GM18511 (cell line): Measurements from ENCODE around the gene ZSCAN22.
A peak's percentile ranks its signal among the peaks of the same experiment; 100 is the strongest.
"Not testable (repeated sequence)": the region's sequence is repeated elsewhere in the genome, so short reads cannot be mapped to it uniquely, and the experiment has no call there.

Source experiments
- ATAC-seq: cut with Tn5 transposase; IDR thresholded peaks from one replicate; pipeline ENCODE4 v1.9.1; 2021; ENCODE audit warnings: mild to moderate bottlenecking, moderate library complexity; ENCODE audit not compliant: unreplicated experiment

ZSCAN22 gene

DNA sequence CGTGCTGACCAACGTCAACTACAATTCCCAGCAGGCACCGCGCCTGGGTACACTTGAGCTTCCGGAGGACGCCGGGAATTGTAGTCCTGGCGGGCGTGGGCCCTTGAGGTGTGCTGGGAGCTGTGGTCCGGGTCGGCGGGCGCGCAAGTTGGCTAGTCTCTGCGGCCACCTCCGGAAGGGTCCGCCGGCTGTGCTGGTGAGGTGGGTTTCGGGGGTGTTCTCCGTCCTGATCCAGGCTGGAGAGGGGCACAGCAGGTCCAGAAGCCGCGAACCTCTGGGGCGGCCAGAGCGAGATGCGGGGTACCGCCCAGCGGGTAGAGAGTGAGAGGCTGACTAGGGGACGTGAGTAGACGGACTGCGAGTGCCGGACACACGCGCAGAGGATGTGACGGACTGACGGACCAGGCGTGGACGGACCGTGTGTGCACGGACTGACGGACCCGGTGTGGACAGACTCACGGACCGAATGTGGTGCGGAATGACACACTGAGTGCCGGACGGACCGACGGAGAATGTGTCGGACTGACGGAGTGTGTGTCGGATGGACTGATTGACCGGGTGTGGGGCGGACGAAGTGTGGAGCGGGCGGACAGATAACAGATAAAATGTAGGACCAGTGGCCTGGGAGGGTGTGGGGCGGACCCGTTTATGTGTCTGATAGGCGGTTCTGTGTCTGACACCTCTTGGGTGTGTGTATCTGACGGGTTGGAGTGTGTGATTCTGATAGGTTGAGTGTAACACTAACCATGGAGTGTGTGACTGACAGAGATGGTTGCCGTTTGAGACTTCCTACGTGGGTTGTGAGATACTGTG is at the start of gene ZSCAN22:
Gene ZSCAN22 (plus strand): TSS at position 81 of the 813 bp plus-strand sequence. CDS start 7,809 bp downstream, outside the sequence.
- peak; percentile 93 for ATAC-seq

DNA sequence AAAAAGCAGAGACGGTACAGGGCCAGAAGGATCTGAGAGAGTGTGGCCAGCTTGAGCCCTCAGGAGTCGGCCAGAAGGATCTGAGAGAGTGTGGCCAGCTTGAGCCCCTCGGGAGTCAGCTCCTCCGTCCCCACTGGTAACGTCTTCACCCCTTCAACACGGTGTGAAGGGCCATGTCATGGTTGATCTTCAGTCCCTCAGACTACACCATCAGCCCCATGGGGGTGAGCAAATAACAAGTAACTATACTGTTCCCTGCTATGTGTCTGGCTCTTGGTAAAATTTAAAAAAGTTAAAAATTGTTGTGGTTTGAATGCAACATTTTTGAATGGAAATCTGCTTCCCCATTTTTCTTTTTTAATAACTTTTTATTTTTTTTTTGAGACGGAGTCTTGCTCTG is 49.6 kb upstream of the ZSCAN22 start:
- ATAC-seq, result no peak

DNA sequence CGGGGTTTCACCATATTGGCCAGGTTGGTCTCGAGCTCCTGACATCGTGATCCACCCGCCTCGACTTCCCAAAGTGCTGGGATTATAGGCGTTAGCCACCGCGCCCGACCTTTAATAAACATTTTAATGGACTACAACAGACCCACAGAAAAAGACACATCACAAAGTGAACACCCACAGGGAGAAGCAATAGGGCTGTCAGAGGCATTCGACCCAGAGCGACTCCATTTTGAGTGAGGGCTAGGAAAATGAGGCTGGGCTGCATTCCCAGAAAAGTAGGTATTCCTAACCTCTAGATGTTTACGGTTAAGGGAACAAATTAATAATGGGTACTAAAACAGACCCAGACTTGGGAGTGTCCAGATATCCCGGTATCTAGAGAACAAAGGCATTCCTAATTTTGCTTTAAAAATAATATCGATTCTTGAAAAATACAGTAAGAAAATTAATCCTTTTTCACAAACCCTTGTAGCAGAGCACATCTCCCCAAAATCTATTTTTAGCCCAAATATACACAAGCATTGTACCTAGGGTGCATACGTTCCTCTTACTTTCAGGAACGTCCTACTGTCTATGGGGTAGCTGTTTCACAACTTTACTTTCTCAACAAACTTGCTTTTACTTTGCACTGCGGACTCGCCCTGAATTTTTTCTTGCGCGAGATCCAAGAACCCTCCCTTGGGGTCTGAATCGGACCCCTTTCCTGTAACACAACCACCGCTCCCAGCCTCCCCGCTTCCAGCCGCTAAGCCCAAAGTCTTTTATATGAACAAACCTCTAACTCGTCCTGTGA is 48.9 kb upstream of the ZSCAN22 start:
- ATAC-seq, result peak; percentile 1

DNA sequence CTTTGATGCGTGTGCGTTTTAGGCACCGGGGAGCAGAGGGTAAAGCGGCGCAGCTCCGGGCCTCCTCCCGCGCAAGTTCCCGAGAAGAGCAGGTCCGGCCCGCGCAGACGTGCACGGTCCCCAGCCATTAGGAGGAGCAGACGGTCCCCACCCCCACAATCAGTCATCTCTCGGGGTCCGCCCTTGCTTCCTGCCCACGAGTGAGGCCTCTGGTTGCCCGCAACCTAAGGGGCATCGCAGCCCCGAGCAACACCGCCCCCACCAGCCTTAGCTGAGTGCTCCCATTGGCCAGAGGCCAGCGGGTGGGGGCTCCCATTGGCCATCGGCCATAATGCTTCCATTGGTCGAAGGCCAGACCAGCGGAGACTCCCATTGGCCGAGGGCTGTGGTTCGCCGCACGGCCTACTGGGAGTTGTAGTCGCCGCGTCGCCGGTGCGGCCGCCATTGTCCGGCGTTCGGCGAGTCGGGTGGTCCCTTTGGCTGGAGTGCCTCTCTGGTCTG is 48.2 kb upstream of the ZSCAN22 start, which contains the start of gene ZNF8:
Gene ZNF8 (plus strand): TSS at position 415 of the 501 bp plus-strand sequence. CDS start 127 bp downstream, outside the sequence.
- ATAC-seq, result peak; percentile 96

DNA sequence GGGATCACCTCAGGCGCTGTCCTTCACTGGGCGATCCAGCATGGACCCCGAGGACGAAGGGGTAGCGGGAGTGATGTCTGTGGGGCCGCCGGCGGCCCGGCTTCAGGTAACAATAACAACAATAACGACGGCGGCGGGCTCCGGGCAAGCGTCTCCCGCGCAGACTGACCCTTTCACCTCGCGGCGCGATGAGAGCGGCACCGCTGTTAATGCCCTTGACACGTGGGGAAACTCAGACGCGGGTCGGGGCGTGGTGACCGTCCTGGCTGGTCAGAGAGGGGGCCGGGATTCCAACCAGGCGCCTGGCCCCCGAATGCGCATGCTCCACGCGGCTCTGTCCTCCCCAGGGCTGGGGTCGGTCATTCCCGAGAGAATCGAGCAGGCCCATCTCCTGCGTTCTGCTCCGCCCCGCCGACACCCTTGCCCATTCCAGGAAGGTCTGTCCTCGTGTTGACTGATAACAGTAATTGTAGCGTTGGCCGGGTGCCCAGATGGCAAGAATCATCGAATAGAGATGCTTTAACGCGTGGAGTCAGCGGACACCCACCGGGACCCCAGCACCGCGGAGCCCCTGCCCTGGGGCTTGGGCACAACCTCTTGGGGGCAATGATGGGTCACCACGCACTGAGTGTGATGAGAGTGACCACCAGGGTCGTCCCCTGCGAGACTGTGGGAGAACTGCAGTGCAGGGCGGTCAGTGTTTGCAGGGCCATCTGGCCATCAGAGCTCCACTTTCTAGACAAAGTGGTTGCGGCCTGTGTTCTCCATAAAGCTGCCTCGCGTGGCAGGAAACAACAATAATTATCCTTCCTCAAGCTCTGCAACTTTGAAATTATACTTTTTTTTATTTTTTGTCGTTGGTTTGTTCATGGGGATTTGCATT is 47.5 kb upstream of the ZSCAN22 start:
- peak; percentile 25 for ATAC-seq

DNA sequence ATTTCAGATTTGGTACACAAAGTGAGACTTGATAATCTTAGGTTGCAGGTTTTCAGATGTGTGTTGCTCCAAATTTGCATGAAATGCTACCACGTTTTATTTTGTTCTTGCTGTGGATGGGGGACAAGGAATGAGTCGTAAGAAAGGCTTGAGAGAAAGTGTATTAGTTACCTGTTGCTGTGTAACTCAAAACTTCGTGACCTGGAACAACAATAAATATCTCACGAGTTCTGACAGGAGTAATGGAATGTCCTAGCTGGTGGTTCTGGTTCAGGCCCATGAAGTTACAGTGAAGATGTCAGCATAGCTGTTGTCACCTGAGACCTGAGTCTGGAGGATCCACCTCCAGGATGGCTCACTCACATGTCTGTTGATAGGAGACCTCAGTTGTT is 46.9 kb upstream of the ZSCAN22 start:
- ATAC-seq, result no peak

DNA sequence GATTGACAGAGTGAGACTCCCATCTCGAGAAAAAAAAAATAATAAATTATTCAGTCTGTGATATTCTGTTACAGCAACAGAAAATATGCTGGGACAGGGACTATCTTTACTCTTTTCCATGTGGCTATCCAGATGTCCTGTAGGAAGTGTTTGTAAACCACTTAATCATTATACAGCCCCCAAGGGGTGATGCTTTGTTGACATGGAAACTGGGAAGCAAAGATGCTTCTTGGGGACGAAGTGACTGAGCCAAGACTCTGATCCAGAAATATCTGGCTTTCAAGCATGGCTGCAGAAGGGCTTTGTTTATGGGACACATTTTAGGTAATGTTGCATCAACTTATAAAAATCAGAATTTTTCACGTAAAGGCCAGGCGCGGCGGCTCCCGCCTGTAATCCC is 42.6 kb upstream of the ZSCAN22 start:
- no peak for ATAC-seq

DNA sequence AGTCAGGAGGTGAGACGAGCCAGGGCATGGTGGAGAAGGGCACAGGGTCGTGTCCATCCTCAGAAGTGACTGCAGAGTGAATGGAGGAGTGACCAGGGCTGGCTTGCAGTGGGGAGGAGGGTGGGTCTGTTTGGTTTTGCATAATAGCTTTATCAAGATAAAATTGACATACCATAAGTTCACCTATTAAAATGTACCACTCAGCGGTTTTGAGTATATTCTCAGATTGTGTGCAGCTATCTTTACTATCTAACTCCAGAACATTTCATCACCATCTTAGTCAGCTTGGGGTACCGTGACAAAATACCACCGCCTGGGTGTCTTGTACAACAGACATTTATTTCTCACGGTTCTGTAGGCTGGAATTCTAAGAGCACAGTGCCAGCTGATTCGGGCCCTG is 34.9 kb upstream of the ZSCAN22 start:
- ATAC-seq, result no peak

DNA sequence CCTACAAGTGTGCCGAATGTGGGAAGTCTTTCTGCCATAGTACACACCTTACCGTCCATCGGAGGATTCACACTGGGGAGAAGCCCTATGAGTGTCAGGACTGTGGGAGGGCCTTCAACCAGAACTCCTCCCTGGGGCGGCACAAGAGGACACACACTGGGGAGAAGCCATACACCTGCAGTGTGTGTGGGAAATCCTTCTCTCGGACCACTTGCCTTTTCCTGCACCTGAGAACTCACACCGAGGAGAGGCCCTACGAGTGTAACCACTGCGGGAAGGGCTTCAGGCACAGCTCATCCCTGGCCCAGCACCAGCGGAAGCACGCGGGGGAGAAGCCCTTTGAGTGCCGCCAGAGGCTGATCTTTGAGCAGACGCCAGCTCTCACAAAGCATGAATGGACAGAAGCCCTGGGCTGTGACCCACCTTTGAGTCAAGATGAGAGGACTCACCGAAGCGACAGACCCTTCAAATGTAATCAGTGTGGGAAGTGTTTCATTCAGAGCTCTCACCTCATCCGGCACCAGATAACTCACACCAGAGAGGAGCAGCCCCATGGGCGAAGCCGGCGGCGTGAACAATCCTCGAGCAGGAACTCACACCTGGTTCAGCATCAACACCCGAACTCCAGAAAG is 31.9 kb upstream of the ZSCAN22 start:
- no peak for ATAC-seq

DNA sequence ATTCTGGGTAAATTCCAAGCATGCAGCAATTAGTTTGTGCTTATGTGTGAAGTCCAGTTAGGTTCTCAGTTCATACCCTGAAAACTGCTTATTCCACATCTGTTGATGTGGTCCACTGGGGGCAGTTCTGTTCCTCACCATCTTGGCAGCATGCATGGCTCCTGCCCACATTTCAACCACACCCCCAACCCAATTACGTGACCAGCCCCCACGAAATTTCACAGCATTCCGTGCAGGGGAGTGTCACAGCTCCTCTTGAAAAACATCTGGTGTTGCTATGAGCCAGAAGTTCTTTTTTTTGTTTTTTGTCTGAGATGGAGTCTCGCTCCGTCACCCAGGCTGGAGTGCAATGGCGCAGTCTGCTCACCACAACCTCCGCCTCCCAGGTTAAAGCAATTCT is 30.7 kb upstream of the ZSCAN22 start:
- no peak for ATAC-seq

DNA sequence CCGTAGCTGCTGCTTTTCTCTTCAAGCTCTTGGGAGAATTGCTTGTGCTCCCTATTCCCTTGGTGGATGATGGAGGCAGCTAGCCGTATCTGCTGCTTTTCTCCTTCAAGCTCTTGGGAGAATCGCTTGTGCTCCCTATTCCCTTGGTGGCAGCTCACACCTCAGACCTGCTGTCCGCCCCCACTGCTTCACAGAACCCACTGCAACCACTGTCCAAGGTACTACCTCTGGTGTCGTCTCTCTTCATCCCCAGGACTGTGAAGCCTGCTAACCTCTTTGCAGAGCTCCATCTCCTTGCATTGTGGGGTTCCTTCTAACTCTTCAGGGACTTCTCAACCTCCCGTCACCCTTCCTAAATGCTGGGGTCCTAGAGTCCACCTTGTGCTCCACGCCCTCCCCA is 26.2 kb upstream of the ZSCAN22 start:
- no peak for ATAC-seq

DNA sequence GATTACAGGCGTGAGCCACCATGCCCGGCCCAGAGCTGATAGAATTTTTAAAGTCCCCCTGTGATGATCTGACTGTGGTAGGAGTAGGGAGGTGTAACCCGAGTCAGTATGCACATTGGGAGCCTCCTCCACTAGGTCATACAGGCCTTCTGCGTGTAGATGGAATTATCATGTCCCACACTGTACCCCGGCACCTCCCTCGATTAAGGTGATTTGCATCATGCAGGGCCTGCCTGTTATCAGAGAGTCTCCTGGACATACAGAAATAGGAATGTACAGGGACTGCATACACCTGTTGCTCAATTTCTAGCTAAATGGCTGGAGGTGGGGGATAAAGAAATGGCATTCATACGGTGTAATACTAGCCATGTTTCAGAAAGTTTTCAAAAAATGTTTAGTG is 22.5 kb upstream of the ZSCAN22 start:
- ATAC-seq, result no peak

DNA sequence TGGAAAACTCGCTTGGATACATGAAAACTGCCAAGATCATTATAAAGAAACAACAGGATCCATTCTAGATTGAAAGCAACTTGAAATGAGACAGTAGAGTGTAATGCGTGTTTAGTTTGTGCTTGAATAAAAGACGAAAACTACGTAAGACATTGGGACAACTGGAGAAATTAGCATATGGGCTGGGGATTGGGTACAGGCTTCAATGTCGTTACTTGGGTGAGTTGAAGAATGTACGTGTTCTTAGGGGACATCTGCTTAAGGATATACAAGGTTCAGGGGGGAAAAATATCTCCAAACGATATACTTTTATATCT is 22.1 kb upstream of the ZSCAN22 start:
- ATAC-seq, result peak; percentile 14

DNA sequence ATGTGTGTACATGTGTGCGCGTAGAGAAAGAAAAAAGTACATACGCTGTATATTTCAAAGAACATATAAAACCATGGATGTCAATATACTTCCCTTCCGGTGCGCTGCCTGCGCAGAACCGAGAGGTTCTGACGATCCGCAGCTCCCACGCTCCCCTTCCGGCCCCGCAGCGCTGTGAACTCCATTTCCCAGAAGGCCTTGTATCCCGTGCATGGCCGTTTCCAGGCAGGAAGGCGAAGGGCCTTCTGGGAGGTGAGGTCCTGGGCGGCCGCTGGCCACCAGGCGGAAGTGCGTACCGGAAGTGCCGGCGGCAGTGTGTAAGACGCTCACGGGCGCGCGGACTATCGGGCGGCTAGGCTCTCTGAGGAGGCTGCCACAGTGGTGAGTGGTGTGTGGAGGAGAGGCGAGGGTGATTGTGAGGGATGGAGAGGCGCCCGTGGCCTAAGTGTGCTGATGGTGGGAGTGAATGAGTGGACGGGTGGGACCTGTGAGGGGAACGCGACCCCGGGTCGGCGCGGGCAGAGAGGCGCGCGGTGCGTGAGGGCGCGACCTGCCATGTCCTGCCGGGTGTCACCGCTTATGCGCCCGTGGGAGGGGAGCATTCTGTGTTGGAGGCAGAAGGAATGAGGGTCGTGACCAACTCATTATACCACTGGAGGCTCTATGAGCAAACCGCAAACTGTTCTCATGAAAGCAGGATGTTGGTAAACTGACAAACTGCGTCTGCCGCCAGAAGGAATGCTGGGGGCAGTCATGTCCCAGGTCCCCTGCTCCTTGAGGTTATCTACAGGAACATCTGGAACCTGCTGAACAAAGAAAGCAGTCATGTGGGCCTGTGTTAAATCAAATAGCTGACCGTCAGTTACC is 21.5 kb upstream of the ZSCAN22 start, which contains the start of gene ERVK3-1:
Gene ERVK3-1 (plus strand): TSS at position 313 of the 867 bp plus-strand sequence. CDS start 6,792 bp downstream, outside the sequence.
- peak; percentile 98 for ATAC-seq

DNA sequence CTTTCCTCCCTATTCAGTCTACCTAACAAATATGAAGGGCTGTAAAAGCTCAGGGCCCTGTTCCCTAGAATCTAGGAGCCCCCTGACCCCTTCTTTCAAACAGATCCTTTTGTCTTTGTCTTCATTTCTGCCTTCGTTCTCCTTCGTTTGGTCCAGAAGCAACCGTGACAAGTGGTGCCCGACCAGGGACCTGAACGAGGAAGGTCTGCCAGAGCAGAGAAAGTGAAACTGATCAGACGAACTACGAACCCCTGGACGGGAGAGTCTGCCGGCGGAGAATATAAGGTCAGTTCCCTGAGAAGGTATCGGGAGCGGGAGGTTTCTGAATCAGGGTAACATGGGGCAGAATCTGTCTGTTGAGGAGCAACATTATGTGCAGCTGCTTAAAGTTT is 20.9 kb upstream of the ZSCAN22 start:
- ATAC-seq, result no peak

DNA sequence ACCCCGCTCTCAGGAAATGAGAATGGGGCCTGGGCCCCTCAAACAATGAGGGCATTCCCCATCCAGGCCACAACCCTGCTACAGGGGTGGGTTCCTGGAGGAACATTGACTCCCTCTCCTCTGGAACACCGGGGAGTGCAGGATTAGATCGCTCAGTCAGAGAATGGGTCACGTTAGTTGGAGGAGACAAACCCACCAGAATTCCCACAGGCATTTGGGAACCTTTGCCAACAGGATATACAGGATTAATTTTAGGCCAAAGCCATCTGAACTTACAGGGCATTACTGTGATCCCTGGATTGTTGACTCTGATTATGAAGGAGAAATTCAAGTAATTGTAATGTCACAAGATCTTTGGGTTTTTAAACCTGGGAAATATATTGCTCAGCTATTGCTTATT is 19.1 kb upstream of the ZSCAN22 start:
- ATAC-seq, result no peak

DNA sequence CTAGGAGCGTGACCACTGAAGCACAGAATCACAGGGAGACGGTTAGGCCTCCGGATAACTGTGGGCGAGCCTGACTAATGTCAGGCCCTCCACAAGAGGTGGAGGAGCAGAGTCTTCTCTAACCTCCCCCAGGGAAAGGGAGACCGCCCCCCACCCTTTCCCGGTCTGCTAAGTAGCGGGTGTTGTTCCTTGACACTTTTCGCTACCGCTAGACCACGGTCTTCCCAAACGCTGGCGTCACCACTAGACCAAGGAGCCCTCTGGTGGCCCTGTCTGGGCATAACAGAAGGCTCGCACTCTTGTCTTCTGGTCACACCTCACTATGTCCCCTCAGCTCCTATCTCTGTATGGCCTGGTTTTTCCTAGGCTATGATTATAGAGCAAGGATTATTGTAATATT is 16.1 kb upstream of the ZSCAN22 start:
- ATAC-seq, result not testable (repeated sequence)

DNA sequence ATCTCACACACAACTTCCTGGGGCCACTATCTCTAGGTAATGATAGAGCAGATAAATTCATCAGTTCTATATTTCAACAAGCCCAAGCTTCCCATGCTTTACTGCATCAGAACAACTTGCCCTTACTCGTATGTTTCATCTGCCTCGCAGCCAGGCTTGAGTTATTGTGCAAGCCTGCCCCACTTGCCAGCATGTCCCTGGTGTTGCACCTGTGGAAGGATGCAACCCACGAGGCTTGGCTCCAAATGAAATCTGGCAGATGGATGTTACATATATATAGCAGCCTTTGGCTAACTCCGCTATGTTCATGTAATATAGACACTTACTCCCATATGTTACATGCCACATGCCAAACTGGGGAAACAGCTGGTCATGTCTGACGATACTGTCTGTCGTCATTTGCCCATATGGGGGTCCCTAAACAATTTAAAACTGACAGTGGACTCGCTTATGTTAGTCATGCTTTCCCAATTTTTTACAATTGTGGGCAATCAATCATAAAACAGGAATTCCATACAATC is 15.4 kb upstream of the ZSCAN22 start:
- no peak for ATAC-seq

DNA sequence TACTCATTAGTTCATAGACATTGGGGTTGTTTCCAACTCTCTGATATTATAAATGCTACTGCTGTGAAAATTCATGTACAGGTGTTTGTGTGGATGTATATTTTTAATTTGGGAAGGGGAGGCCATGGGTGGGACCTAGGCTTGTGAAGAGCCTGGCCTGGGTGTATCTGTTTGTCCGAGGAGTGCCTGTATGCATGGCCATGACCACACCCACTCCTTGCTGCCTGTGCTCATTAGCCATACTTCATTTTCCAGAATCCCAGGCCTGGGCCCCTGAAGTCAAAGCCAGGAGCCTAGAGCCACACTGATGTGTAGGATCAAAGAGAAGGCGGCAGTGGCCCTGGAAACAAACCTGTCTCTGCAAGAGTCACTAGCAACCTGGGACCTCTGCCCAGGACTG is 11.2 kb upstream of the ZSCAN22 start:
- ATAC-seq, result no peak
